ENCODE measurements around the gene MEF2C. TPM values are rescaled to one million over a fixed set of nuclear protein-coding genes. Genes with fewer than 3 reads are reported as not detected.
"Not testable (repeated sequence)": the region's sequence is repeated elsewhere in the genome, so short reads cannot be mapped to it uniquely, and the experiment has no call there.

MEF2C gene
- polyA plus RNA-seq, 1 donor from 2014 or later = 238 TPM

GRCh38 chr5:88803309-88803708 lies 79.7 kb downstream of the MEF2C start:
- H3K27ac Mint-ChIP-seq = no peak overlapping the region
- H3K4me3 Mint-ChIP-seq = no peak overlapping the region
- no peaks in the 10 kb centered on the region for H3K27me3 Mint-ChIP-seq
- peaks cover 24% of the 10 kb centered on the region for H3K36me3 Mint-ChIP-seq
- H3K9me3 Mint-ChIP-seq = peaks cover 0 to under 1% (median 0%) of the 10 kb centered on the region in 3 donors
- H3K4me1 Mint-ChIP-seq = peaks cover 28 to 35% (median 31%) of the 10 kb centered on the region in 3 donors

- H3K27me3 Mint-ChIP-seq = no peaks in the 10 kb centered on the region
- peaks cover 2 to 6% (median 3%) of the 10 kb centered on the region in 3 donors for H3K9me3 Mint-ChIP-seq
- peaks cover 19 to 30% (median 27%) of the 10 kb centered on the region in 3 donors for H3K4me1 Mint-ChIP-seq
- peaks cover 23% of the 10 kb centered on the region for H3K36me3 Mint-ChIP-seq
- no peak overlapping the region for H3K4me3 Mint-ChIP-seq
- H3K27ac Mint-ChIP-seq = peak overlapping the region in 2 of 3 donors; percentile 39 to 56
These were observed 82.9 kb downstream of the MEF2C start for GRCh38 chr5:88799938-88800535.

- H3K27ac Mint-ChIP-seq = peak overlapping the region in 1 of 3 donors; percentile 11
These were observed 84.1 kb downstream of the MEF2C start for GRCh38 chr5:88798933-88799332.

GRCh38 chr5:88793797-88794196 lies 89.2 kb downstream of the MEF2C start:
- not testable (repeated sequence) for H3K9me3 Mint-ChIP-seq, H3K27me3 Mint-ChIP-seq, H3K4me3 Mint-ChIP-seq
- H3K36me3 Mint-ChIP-seq = peaks cover 20% of the 10 kb centered on the region
- peaks cover 27 to 39% (median 33%) of the 10 kb centered on the region in 3 donors for H3K4me1 Mint-ChIP-seq
- H3K27ac Mint-ChIP-seq = peak overlapping the region in 2 of 3 donors; percentile 31 to 45

More at GRCh38 chr5:88798933-88799332, 84.1 kb downstream of the MEF2C start:
- H3K27me3 Mint-ChIP-seq, H3K4me3 Mint-ChIP-seq, H3K9me3 Mint-ChIP-seq: not testable (repeated sequence)
- peaks cover 16 to 28% (median 26%) of the 10 kb centered on the region in 3 donors for H3K4me1 Mint-ChIP-seq
- peaks cover 24% of the 10 kb centered on the region for H3K36me3 Mint-ChIP-seq

GRCh38 chr5:88792144-88792840 lies 90.7 kb downstream of the MEF2C start:
- Mint-ChIP-seq H3K27me3 (no peaks in the 10 kb centered on the region), H3K27ac (peak overlapping the region in 2 of 3 donors; percentile 45 to 72), H3K9me3 (peaks cover 0 to 6% (median 5%) of the 10 kb centered on the region in 3 donors), H3K36me3 (peaks cover 17% of the 10 kb centered on the region), H3K4me1 (peaks cover 33 to 40% (median 34%) of the 10 kb centered on the region in 3 donors), H3K4me3 (no peak overlapping the region)

GRCh38 chr5:88787856-88788255 lies 95.1 kb downstream of the MEF2C start:
- Mint-ChIP-seq H3K4me3 (peak overlapping the region in 1 of 4 donors; percentile 72), H3K27ac (peak overlapping the region in 1 of 3 donors; percentile 44), H3K4me1 (peaks cover 44 to 46% (median 45%) of the 10 kb centered on the region in 3 donors)

GRCh38 chr5:88786789-88787188 lies 96.2 kb downstream of the MEF2C start:
- H3K27ac Mint-ChIP-seq = peak overlapping the region in 1 of 3 donors; percentile 70
- peak overlapping the region in 2 of 4 donors; percentile 6 to 23 for H3K4me3 Mint-ChIP-seq
- H3K36me3 Mint-ChIP-seq = peaks cover 2% of the 10 kb centered on the region
- peaks cover 42 to 54% (median 50%) of the 10 kb centered on the region in 3 donors for H3K4me1 Mint-ChIP-seq
- no peaks in the 10 kb centered on the region for H3K27me3 Mint-ChIP-seq
- H3K9me3 Mint-ChIP-seq = no peaks in the 10 kb centered on the region

More at GRCh38 chr5:88787856-88788255, 95.1 kb downstream of the MEF2C start:
- Mint-ChIP-seq H3K9me3 (no peaks in the 10 kb centered on the region), H3K27me3 (no peaks in the 10 kb centered on the region), H3K36me3 (no peaks in the 10 kb centered on the region)

GRCh38 chr5:88785746-88786565 lies 97.0 kb downstream of the MEF2C start:
- Mint-ChIP-seq H3K27ac (peak overlapping the region; percentile 70 to 95 (median 87)), H3K9me3 (no peaks in the 10 kb centered on the region), H3K4me1 (peaks cover 43 to 54% (median 51%) of the 10 kb centered on the region in 3 donors), H3K27me3 (no peaks in the 10 kb centered on the region), H3K36me3 (peaks cover 2% of the 10 kb centered on the region), H3K4me3 (peak overlapping the region; percentile 17 to 78 (median 30))

GRCh38 chr5:88782571-88782970 lies 100.4 kb downstream of the MEF2C start:
- Mint-ChIP-seq H3K27ac (peak overlapping the region in 2 of 3 donors; percentile 63 to 81), H3K36me3 (peaks cover 4% of the 10 kb centered on the region), H3K4me1 (peaks cover 46 to 59% (median 46%) of the 10 kb centered on the region in 3 donors), H3K4me3 (peak overlapping the region in 2 of 4 donors; percentile 12 to 14), H3K27me3 (no peaks in the 10 kb centered on the region), H3K9me3 (no peaks in the 10 kb centered on the region)

GRCh38 chr5:88780736-88781135 lies 102.2 kb downstream of the MEF2C start:
- Mint-ChIP-seq H3K27ac (peak overlapping the region; percentile 41 to 75 (median 60)), H3K27me3 (no peaks in the 10 kb centered on the region), H3K36me3 (peaks cover 4% of the 10 kb centered on the region), H3K4me3 (no peak overlapping the region), H3K9me3 (no peaks in the 10 kb centered on the region), H3K4me1 (peaks cover 32 to 43% (median 35%) of the 10 kb centered on the region in 3 donors)

- Mint-ChIP-seq H3K36me3 (peaks cover 4% of the 10 kb centered on the region), H3K27ac (peak overlapping the region; percentile 50 to 60 (median 53)), H3K4me3 (no peak overlapping the region), H3K27me3 (no peaks in the 10 kb centered on the region), H3K4me1 (peaks cover 22 to 36% (median 29%) of the 10 kb centered on the region in 3 donors), H3K9me3 (no peaks in the 10 kb centered on the region)
These were observed 104.2 kb downstream of the MEF2C start for GRCh38 chr5:88778736-88779135.

GRCh38 chr5:88776692-88777091 lies 106.3 kb downstream of the MEF2C start:
- no peaks in the 10 kb centered on the region for H3K27me3 Mint-ChIP-seq
- H3K27ac Mint-ChIP-seq = peak overlapping the region in 1 of 3 donors; percentile 91
- peaks cover 14% of the 10 kb centered on the region for H3K36me3 Mint-ChIP-seq
- H3K9me3 Mint-ChIP-seq = no peaks in the 10 kb centered on the region
- no peak overlapping the region for H3K4me3 Mint-ChIP-seq
- peaks cover 12 to 42% (median 35%) of the 10 kb centered on the region in 3 donors for H3K4me1 Mint-ChIP-seq

- no peak overlapping the region for H3K4me3 Mint-ChIP-seq
- peaks cover 18% of the 10 kb centered on the region for H3K36me3 Mint-ChIP-seq
- H3K27ac Mint-ChIP-seq = peak overlapping the region in 2 of 3 donors; percentile 47 to 53
- peaks cover 28 to 44% (median 39%) of the 10 kb centered on the region in 3 donors for H3K4me1 Mint-ChIP-seq
- no peaks in the 10 kb centered on the region for H3K9me3 Mint-ChIP-seq
- H3K27me3 Mint-ChIP-seq = no peaks in the 10 kb centered on the region
These were observed 110.2 kb downstream of the MEF2C start for GRCh38 chr5:88772831-88773230.

GRCh38 chr5:88772047-88772446 lies 110.9 kb downstream of the MEF2C start:
- peaks cover 28 to 47% (median 40%) of the 10 kb centered on the region in 3 donors for H3K4me1 Mint-ChIP-seq
- H3K36me3 Mint-ChIP-seq = peaks cover 18% of the 10 kb centered on the region
- H3K9me3 Mint-ChIP-seq = no peaks in the 10 kb centered on the region
- no peaks in the 10 kb centered on the region for H3K27me3 Mint-ChIP-seq
- no peak overlapping the region for H3K4me3 Mint-ChIP-seq
- peak overlapping the region; percentile 21 to 53 (median 39) for H3K27ac Mint-ChIP-seq

All from IgD-negative memory B cell (primary cell).